ENCODE data around the gene FAM13C.

GRCh38 chr10:59279991-59280505, 82.3 kb downstream of the FAM13C start:
- TF ChIP-seq, protein P1, sequence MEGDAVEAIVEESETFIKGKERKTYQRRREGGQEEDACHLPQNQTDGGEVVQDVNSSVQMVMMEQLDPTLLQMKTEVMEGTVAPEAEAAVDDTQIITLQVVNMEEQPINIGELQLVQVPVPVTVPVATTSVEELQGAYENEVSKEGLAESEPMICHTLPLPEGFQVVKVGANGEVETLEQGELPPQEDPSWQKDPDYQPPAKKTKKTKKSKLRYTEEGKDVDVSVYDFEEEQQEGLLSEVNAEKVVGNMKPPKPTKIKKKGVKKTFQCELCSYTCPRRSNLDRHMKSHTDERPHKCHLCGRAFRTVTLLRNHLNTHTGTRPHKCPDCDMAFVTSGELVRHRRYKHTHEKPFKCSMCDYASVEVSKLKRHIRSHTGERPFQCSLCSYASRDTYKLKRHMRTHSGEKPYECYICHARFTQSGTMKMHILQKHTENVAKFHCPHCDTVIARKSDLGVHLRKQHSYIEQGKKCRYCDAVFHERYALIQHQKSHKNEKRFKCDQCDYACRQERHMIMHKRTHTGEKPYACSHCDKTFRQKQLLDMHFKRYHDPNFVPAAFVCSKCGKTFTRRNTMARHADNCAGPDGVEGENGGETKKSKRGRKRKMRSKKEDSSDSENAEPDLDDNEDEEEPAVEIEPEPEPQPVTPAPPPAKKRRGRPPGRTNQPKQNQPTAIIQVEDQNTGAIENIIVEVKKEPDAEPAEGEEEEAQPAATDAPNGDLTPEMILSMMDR (IDR thresholded peaks at IDR 0.05 in 8 of 11, conservative IDR thresholded peaks at IDR 0.05 in 3 of 11): no peak
- TF ChIP-seq POLR2AphosphoS5 (IDR thresholded peaks at IDR 0.05) (no peak), POLR2A (IDR thresholded peaks at IDR 0.05) (no peak)

Measured in spleen (tissue), 7 donors.